ENCODE data around the gene MCEMP1.
"Not testable (repeated sequence)": the region's sequence is repeated elsewhere in the genome, so short reads cannot be mapped to it uniquely, and the experiment has no call there.

MCEMP1 gene

DNA sequence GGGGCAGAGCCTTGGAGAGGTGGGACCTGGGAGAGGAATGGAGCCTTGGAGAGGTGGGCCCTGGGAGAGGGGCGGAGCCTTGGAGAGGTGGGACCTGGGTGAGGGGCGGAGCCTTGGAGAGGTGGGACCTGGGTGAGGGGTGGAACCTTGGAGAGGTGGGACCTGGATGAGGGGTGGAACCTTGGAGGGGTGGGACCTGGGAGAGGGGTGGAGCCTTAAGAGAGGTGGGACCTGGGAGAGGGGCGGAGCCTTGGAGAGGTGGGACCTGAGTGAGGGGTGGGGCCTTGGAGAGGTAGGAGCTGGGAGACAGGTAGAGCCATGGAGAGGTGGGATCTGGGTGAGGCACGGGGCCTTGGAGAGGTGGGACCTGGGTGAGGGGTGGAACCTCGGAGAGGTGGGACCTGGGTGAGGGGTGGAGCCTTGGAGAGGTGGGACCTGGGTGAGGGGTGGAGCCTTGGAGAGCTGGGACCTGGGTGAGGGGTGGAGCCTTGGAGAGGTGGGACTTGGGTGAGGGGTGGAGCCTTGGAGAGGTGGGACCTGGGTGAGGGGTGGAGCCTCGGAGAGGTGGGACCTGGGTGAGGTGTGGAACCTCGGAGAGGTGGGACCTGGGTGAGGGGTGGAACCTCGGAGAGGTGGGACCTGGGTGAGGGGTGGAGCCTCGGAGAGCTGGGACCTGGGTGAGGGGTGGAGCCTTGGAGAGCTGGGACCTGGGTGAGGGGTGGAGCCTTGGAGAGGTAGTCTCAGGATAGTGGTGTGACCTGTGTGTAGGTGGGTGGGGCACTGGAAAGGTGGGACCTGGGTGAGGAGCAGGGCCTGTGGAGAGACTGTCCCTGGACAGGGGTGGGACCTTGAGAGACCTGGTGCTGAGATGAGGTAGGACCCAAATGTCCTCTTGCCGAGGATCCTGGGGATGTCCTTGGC lies 33.0 kb upstream of the MCEMP1 start:
- not testable (repeated sequence) for DNase-seq (ENCODE audit: low read depth)

DNA sequence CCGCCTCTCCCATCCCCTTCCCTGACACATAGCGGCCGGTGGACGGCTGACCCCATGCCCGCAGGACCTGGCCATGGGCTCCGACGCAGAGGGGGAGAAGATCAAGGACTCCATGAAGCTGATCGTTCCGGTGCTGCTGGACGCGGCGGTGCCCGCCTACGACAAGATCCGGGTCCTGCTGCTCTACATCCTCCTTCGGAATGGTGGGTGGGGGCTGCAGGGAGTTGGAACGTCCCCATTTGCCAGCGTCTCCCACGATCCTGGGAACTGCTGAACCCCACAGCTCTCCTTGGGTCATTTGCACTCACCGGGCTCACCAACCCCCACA lies 32.4 kb upstream of the MCEMP1 start:
- no peak for DNase-seq (ENCODE audit: low read depth)

DNA sequence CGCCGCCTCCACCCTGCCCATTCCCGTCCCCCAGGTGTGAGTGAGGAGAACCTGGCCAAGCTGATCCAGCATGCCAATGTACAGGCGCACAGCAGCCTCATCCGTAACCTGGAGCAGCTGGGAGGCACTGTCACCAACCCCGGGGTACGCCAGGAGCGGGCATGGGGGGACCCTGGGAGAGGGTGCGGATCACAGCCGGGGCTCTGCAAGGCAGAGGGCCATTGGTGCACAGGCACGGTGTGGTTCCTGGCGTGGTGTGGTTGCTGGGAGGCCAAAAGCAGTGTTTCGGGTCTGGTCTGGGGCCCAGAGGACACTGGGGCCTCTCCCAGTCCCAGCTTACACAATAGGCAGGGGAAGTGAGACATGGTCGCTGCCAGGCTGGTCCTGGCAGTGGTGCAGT lies 31.7 kb upstream of the MCEMP1 start:
- DNase-seq (ENCODE audit: low read depth): no peak

DNA sequence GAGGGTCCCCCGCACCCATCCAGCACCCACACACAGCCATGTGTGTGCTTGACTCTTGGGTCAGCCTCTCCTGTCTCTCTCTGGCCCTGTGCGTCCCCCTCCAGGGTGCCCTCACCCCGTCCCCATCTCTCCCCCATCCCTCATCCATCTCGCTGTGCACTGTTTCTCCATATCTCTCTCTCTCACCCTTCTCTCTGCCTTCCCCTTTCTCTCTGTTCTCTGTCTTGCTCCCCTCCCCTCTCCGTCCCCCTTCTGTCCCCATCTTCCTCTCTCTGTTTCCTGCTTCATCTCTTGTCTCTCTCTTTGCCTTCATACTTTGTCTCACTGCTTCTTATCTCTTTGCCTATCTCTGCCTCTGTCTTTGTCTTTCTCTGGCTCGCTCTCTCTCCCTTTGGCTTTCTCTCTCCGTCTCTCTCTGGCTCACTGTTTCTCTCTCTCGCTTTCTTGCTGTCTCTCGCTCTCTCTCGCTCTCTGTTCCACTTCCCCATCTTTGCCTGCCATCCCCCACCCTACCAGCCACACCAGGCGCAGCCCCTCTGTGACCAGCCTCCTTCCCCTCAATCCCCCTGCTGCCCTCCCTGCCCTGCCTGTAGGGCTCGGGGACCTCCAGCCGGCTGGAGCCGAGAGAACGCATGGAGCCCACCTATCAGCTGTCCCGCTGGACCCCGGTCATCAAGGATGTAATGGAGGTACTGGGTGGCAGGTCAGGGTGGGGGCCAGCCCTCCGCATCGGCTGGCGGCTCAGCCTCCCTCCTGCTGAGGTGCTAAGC lies 31.0 kb upstream of the MCEMP1 start:
- no peak for DNase-seq (ENCODE audit: low read depth)

DNA sequence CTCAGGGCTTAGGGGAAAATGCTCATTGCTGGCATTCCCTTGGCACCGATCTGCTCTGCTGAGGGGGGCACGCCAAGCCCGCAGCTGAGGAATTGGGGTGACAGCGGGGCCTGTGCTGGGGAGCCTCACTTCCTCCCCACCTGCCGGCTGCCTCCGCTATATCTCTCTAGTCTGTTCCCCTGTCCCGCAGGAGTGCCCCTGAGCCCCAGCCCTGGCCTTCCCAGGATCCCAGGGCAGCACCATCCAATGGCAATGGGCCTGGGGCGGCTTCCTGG lies 30.5 kb upstream of the MCEMP1 start:
- no peak for DNase-seq (ENCODE audit: low read depth)

DNA sequence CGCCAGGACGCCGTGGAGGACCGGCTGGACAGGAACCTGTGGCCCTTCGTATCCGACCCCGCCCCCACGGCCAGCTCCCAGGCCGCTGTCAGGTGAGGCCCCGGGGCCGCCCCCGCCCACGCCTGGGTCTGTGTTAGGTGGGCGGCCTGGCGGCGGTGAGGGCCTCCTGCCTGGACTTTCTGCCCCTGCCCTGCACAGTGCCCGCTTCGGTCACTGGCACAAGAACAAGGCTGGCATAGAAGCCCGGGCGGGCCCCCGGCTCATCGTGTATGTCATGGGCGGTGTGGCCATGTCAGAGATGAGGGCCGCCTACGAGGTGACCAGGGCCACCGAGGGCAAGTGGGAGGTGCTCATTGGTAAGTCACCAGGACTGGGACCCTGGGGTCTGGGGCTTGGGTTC lies 29.7 kb upstream of the MCEMP1 start:
- DNase-seq (ENCODE audit: low read depth): no peak

DNA sequence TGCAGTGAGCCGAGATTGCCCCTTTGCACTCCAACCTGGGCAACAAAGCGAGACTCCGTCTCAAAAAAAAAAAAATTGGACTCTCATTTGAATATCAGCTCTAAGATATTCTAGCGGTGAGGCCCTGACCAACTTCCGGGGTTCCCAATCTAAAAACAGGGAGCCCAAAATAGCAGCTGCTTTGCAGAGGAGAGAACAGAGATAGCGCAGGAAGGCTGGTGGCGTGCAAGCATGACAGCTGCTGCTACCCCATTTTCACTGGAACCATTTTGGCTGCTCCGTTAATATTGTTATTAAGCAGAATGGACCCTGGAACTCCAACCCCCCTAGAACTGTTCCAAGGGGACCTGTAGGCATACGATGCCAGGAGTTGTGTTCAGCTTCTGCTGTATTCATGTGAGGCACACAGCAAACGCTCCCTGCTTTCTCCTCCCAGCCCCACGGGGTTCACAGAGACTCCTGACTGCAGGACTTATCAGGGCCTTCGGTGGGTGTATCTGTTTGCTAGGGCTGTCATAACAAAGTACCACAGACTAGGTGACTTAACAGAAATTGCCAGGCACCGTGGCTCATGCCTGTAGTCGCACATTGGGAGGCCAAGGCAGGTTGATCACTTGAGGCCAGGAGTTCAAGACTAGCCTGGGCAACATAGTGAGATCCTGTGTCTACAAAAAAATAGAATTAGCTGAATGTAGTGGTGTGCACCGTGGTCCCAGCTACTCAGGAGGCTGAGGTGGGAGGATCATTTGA lies 28.4 kb upstream of the MCEMP1 start:
- no peak for DNase-seq (ENCODE audit: low read depth)

DNA sequence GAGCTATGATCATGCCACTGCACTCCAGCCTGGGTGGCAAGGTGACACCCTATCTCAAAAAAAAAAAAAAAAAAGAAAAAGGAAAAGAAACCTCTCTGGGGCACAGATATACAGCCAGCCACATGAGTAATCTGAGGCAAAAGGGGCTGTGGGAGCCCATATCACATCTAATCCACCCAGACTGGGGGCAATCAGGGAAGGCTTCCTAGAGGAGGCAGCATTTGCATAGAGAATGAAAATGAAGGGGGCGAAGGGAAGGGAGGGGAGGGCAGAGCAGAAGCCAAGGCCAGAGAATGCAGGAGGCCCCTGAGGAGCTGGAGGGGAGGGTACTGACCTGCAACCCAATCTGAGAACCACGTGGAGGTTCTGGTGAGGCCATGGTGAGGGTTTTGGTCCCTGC lies 26.7 kb upstream of the MCEMP1 start:
- no peak for DNase-seq (ENCODE audit: low read depth)

DNA sequence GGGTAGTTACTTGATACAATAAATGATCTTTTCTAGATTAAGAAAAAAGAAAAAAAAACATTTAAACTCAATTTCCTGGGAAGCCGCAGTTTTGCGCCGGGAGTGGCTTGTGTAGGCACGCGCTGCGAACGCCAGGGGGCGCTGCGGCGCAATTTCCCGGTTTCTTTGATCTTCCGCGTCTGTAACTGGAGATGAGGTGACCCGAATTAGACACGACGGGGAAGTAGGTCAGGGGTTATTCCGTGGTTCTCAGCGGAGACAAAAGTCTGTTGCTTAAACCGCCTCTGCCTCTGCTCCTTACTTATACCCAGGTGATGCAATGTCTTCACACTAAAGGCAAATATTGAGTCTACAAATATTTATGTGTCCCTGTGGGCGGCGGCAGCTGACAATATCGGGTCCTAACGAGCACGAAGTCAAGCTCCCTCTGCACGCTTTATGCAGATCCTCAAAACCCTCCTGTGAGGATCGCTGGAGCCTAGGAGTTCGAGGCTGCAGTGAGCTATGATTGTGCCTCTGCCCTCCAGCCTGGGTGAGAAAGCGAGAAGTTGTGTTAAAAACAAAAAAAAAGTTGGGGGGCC lies 24.7 kb upstream of the MCEMP1 start:
- DNase-seq (ENCODE audit: low read depth): peak; percentile 77

DNA sequence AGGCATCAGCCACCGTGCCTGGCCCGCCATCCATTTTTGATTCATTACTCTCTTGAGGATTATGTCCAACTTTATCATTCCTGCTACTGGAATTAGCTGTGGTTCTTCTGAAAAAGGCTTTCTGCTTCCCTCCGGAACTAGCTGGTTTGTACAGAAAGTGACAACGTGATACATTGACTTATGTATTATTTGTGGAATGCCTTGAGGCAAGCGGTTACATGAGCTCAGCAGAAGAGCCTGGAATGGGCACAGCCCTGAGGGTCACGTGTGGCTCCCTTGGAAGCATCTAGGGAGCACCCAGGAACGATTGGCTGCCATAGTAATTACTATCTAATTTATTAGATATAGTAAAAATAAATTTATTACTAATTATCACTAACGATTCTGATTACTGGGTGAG lies 22.5 kb upstream of the MCEMP1 start:
- DNase-seq (ENCODE audit: low read depth): no peak

DNA sequence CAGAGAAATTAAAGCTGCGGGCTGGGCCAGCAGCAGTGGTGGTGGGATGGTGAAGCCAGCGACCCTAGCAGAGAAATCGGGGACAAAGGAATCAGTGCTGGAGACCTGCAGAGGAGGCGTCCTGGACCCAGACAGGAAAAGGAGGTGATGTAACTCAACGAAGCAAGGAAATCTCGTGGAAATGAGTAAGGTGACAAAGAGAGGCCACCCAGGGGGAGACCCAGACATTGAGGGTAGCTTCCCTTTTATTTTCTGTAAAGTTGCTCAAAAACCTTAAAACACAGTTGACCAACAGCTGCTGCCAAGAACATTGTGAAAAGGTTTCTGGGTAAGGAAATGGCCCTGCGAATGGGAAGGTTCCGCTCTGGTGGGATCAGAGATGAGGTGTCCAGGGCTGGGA lies 21.3 kb upstream of the MCEMP1 start:
- DNase-seq (ENCODE audit: low read depth): no peak

DNA sequence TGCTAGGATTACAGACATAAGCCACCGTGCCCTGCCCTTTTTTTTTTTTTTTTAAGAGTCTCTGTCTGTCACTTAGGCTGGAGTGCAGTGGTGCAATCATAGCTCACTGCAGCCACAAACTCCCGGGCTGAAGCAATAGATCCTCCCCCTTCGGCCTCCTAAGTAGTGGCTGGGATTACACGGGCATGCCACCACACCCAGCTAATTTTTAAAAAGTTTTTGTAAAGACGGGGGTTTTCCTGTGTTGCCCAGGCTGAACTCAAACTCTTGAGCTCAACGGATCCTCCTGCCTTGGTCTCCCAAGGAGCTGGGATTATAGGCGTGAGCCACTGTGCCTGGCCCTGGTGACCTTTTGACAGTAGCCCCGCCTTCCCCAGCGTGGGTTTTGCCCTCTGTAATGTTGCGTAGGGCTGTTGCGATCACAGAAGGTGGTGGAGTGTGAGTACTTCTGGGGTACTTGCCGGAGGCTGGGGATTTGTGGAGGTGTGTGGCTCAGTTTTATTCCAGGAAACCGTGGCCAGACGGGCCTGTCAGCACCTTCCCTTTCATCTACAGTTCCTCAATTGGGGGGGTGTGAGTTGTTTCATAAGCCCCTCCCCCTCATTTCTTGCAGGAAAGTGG lies 19.6 kb upstream of the MCEMP1 start:
- DNase-seq (ENCODE audit: low read depth): no peak

DNA sequence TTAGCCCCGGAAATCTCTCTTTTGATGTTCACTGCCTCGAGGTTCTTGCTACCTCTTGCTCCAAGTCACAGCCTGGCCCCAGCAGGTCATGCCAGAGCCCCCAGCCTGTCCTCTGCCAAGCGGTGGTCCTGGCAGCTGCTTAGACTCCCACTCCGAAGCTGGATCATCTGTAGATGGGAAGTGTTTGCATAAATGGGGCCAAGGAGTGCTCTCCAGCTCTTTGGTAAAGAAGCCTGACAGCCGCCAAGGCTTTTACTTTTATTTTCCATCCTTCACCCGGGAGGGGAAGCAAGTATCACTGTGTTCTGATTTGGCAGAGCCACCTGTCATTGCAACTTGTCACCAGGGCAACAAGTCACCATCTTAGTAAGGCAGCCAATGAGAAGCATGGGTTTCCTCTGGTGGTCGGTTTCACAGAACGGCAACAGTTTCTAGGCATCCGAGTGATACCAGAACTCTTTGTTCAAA lies 18.6 kb upstream of the MCEMP1 start:
- peak; percentile 32 for DNase-seq (ENCODE audit: low read depth)

DNA sequence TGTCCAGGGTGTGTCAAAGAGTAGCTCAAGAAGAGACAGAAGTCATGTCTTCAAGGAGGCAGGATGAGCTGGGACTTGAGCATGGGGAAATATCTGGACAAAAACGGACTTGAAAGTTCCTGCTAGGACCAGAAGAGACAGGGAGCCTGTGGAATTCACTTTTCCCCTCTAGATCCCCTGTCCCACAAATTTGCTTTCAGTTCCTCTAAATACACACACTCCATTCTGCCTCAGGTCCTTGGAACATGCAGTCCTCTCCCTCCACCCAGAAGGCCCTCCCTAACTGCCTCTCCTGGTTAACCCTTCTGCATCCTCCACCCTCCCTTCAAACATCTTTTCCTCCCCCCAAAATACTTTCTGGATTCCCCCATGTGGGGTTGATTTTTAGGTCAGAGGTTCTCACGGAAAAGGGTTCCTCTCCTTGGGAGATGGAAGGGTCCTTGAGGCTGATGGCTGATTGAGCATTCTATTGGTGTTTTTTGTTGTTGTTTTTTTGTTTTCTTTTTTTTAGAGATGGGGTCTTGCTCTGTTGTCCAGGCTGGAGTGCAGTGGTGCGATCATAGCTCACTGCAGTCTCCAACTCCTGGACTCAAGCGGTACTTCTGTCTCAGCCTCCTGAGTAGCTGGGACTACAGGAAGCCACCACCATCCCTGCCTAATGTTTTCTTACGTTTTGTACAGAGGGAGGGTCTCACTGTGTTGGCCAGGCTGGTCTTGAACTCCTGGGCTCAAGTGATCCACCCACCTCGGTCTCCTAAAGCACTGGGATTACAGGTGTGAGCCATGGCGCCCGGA lies 14.9 kb upstream of the MCEMP1 start:
- DNase-seq (ENCODE audit: low read depth): no peak

DNA sequence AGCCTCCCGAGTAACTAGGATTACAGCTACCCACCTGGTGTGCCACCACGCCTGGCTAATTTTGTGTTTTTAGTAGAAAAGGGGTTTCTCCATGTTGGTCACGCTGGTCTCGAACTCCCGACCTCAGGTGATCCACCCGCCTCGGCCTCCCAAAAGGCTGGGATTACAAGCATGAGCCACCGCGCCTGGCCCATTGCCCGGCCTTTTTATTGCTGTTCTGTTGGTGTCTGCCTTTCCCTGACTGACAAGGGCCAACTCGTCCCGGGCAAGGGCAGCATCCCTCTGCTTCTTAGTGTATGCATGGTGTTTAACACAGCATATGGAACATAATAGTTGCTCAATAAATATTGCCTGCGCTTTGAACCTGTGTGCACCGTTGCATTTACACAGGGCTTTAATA lies 14.2 kb upstream of the MCEMP1 start:
- no peak for DNase-seq (ENCODE audit: low read depth)

DNA sequence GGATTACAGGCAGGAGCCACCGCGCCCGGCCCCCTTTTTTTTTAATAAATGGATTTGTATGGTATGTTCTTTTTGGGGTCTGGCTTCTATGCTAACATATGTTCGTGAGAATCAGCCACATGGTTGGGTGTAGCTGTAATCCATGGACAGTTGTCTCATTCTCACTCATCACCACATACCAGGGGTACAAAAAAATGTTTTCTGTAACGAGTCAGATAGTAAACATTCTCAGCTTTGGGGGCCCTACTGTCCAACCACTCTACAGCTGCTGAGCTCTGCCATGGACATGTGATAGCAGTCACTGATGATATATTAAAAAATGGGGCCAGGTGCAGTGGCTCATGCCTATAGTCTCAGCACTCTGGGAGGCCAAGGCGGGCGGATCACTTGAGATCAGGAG lies 13.2 kb upstream of the MCEMP1 start:
- no peak for DNase-seq (ENCODE audit: low read depth)

DNA sequence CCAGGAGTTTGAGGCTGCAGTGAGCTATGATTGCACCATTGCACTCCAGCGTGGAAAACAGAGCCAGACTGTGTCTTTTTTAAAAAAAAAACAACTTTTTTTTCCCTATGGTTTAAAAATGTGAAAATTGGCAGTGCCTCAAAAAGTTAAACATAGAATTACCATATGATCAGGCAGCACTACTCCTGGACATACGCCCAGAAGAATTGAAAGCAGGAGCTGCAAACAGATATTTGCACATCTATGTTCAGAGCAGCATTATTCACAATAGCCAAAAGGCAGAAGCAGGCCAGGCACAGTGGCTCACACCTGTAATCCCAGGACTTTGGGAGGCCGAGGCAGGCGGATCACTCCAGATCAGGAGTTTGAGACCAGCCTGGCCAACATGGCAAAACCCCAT lies 11.8 kb upstream of the MCEMP1 start:
- no peak for DNase-seq (ENCODE audit: low read depth)

DNA sequence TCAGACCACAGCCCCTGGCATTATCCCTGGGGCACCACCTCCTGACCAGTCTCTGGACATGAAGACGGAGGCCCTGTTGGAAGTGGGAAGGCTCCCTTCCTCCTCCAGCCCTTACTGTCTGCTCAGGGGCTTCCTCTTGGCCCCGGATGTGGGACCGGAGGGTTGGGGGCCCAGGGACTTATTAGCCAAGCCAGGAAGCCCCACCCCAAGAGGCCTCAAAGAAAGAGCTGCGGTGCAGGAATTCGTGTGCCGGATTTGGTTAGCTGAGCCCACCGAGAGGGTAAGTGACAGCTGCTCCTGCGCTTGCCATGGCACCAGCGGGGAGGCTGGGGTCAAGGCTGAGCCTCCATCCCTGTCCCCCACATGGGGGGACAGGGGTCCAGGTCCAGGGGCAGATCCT lies 8.0 kb upstream of the MCEMP1 start, which contains the start of gene RETN:
RETN (plus strand) TSS at position 208 of the 400 bp plus-strand sequence. CDS start 278 bp downstream, outside the sequence.
- DNase-seq (ENCODE audit: low read depth): no peak

DNA sequence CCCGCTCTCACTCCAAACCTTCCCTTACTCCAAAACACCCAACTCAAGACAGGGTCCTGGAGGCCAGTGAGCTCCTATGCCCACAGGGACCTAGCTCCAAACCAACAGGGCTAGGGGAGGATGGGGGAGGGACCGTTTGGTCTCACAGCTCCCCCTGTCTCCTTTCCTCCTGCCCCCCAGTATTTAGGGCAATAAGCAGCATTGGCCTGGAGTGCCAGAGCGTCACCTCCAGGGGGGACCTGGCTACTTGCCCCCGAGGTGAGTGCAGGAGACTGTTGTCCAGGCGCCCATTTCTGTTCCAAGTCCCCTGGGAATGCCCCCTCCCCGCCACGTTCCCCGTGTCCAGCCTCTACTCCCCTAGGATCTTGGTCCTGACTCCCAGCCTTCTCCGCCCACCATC lies 7.2 kb upstream of the MCEMP1 start:
- no peak for DNase-seq (ENCODE audit: low read depth)

DNA sequence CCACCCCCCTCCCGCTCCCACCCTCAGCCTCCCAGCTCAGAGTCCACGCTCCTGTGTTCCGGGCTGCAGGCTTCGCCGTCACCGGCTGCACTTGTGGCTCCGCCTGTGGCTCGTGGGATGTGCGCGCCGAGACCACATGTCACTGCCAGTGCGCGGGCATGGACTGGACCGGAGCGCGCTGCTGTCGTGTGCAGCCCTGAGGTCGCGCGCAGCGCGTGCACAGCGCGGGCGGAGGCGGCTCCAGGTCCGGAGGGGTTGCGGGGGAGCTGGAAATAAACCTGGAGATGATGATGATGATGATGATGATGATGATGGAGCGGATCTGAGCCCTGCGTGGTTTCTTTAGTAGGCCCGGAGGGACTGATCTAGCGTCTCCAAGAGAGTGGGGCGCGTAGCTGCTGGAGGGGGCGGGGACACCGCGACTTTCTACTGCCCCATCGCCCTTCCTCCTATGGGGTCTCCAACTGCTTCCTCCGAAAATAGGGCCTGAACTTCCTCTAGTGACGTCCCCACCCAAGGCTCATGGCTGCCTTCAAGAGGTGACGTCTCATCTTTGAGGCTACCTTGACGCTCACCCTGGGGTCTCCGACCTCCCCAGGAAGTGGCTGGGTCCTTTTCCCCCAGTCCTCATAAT lies 6.6 kb upstream of the MCEMP1 start:
- no peak for DNase-seq (ENCODE audit: low read depth)

DNA sequence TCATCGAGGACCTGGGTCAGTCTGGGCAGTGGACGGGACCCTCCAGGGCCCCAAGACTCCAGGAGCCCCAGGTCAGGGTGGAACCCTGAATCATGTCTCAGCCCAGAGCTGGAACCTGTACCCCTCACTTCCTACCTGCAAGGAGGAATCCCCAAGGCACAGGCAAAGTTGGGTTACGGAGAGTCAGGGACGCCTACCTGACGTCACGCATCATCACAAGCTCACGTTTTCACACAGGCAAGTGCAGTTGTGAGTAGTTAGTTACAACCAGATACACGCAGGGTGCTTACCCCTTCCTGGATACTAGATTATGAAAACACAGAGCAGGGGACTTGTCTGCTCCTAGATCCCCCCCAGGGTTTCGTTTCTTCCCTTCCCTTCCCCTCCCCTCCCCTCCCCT lies 6.1 kb upstream of the MCEMP1 start:
- DNase-seq (ENCODE audit: low read depth): no peak

All from activated T-cell treated with anti-CD3 and anti-CD28 coated beads for 24 hours (primary cell).